HepG2 (cell line): Measurements from ENCODE around the gene AKAP6. TPM values are rescaled to one million over a fixed set of nuclear protein-coding genes. Genes with fewer than 3 reads are reported as not detected.

Experiments used
- ATAC-seq: fragments of 200-7000 bp; cut with Tn5 transposase; 3 replicates; pipeline ENCODE4 v1.9.1; 2020; ENCODE audit warnings: mild to moderate bottlenecking, moderate library complexity
- BruUV-seq: library from RNA; stranded (reverse); fragments of 400-500 nt; replicated peaks from 2 replicates; lab custom pipeline; 2021; lab: Mats Ljungman, UMichigan
- CTCF ChIA-PET: fragments of 300-600 bp; formaldehyde crosslinking; extraction: SDS; loops from one replicate; lab custom pipeline; 2021; ENCODE audit warnings: low total read pairs, inconsistent platforms, low intra/inter-chr PET ratio; lab: Yijun Ruan, JAX
- POLR2A ChIA-PET: fragments of 350-600 bp; sonication (Branson Sonifier 250); formaldehyde crosslinking; loops from one replicate; lab custom pipeline; 2020; ENCODE audit warnings: antibody characterized with exemption, inconsistent platforms; lab: Yijun Ruan, JAX
- DNase-seq: peaks from one replicate; pipeline ENCODE4 v3.0.0-alpha.2; 2015; ENCODE audit warnings: low spot score
- FAIRE-seq: peaks from 3 replicates; lab custom pipeline; 2011; peaks lifted over from hg19 to GRCh38; lab: Jason Lieb, UNC
- H2AFZ ChIP-seq: one replicate; pipeline ENCODE4 v1.6.1; 2011; ENCODE audit warnings: low read length, inconsistent platforms
- H3K27ac ChIP-seq: fragments of 300-600 bp; 3 replicates; pipeline ENCODE4 v1.8.0; 2011; ENCODE audit warnings: mixed run types, mild to moderate bottlenecking, mixed read lengths, low read length, inconsistent platforms; ENCODE audit not compliant: insufficient read depth; ENCODE audit errors: extremely low read length
- H3K27me3 ChIP-seq, 2 experiments: fragments of 200-600 bp in 1 of 2; 2 replicates in 1 of 2; 3 replicates in 1 of 2; pipeline versions ENCODE4 v1.6.0 to v1.8.0; 2011; ENCODE audit warnings: low read length in 2 of 2, mild to moderate bottlenecking in 2 of 2, moderate library complexity in 2 of 2, inconsistent platforms in 1 of 2; ENCODE audit not compliant: insufficient read depth in 2 of 2, control insufficient read depth in 1 of 2
- H3K36me3 ChIP-seq, 2 experiments: fragments of 200-600 bp in 1 of 2; replicated peaks in 1 of 2; 2 replicates in 1 of 2; 3 replicates in 1 of 2; pipeline versions ENCODE4 v1.5.1 to v1.8.0; 2011; ENCODE audit warnings: low read length in 2 of 2, inconsistent platforms in 1 of 2; ENCODE audit not compliant: insufficient read depth in 2 of 2, control insufficient read depth in 1 of 2
- H3K4me1 ChIP-seq: 2 replicates; pipeline ENCODE4 v1.5.1; 2012; ENCODE audit warnings: low read length, inconsistent platforms; ENCODE audit not compliant: insufficient read depth
- H3K4me2 ChIP-seq: 2 replicates; pipeline ENCODE4 v1.6.0; 2011; ENCODE audit warnings: low read depth, low read length, inconsistent platforms
- H3K4me3 ChIP-seq, 3 experiments: fragments of 200-600 bp in 1 of 3; sonication (generic), shearing (Covaris generic) in 1 of 3; replicated peaks in 1 of 3; 2 replicates each; pipeline ENCODE4 v1.5.1; 2011 to 2016; ENCODE audit warnings: low read length in 3 of 3, inconsistent platforms in 2 of 3, low read depth in 2 of 3, mild to moderate bottlenecking in 2 of 3, control low read depth in 1 of 3, mixed read lengths in 1 of 3; ENCODE audit not compliant: insufficient read depth in 1 of 3
- H3K79me2 ChIP-seq: one replicate; pipeline ENCODE4 v1.6.1; 2011; ENCODE audit warnings: low read length, inconsistent platforms; ENCODE audit not compliant: insufficient read depth
- H3K9ac ChIP-seq: 2 replicates; pipeline ENCODE4 v1.6.0; 2011; ENCODE audit warnings: mild to moderate bottlenecking, low read depth, low read length, inconsistent platforms; ENCODE audit not compliant: insufficient read depth
- H3K9me3 ChIP-seq: 2 replicates; pipeline ENCODE4 v1.5.1; 2012; ENCODE audit warnings: mild to moderate bottlenecking, low read length
- H4K20me1 ChIP-seq: 2 replicates; pipeline ENCODE4 v1.6.0; 2011; ENCODE audit warnings: inconsistent platforms, mild to moderate bottlenecking, low read length, moderate library complexity; ENCODE audit not compliant: insufficient read depth
- ARID2 ChIP-seq: sonication (generic); formaldehyde crosslinking; IDR thresholded peaks from 2 replicates; pipeline ENCODE4 v1.8.1; 2022; ENCODE audit warnings: mild to moderate bottlenecking, missing genetic modification reagents, borderline replicate concordance
- ATF7 ChIP-seq, 2 experiments: fragments of 450-650 bp in 1 of 2; sonication (generic) in 1 of 2; formaldehyde crosslinking in 1 of 2; IDR thresholded peaks; 2 replicates each; pipeline versions ENCODE4 v1.4.0 to v1.6.1; 2016 to 2020; ENCODE audit warnings: antibody characterized with exemption in 1 of 2, mild to moderate bottlenecking in 1 of 2, missing genetic modification reagents in 1 of 2
- CREB1 ChIP-seq, 2 experiments: fragments of 450-650 bp in 1 of 2; IDR thresholded peaks; 2 replicates each; pipeline ENCODE4 v1.6.1; 2016 to 2017; ENCODE audit warnings: control low read depth in 1 of 2, mild to moderate bottlenecking in 1 of 2, missing compliant biosample characterization in 1 of 2, missing genetic modification characterization in 1 of 2
- FIP1L1 ChIP-seq: fragments of 200-400 bp; formaldehyde crosslinking; IDR thresholded peaks from 2 replicates; pipeline ENCODE4 v1.6.1; 2018; ENCODE audit warnings: low read depth, mild to moderate bottlenecking, low read length, moderate library complexity, borderline replicate concordance; ENCODE audit not compliant: insufficient read depth
- FOXC1 ChIP-seq: sonication (generic); formaldehyde crosslinking; IDR thresholded peaks from 2 replicates; pipeline ENCODE4 v1.8.0; 2022; ENCODE audit warnings: mild to moderate bottlenecking, missing genetic modification reagents, borderline replicate concordance
- KDM3A ChIP-seq: IDR thresholded peaks from 2 replicates; pipeline ENCODE4 v1.6.1; 2018; ENCODE audit warnings: low read depth, missing compliant biosample characterization
- NCOA5 ChIP-seq: sonication (generic); formaldehyde crosslinking; IDR thresholded peaks from 2 replicates; pipeline ENCODE4 v1.4.0; 2020; ENCODE audit warnings: missing genetic modification reagents
- RORA ChIP-seq: sonication (generic); formaldehyde crosslinking; IDR thresholded peaks from 2 replicates; pipeline ENCODE4 v1.5.0; 2020; ENCODE audit warnings: mild to moderate bottlenecking, missing genetic modification reagents, moderate library complexity
- SIX4 ChIP-seq: sonication (generic); formaldehyde crosslinking; IDR thresholded peaks from 2 replicates; pipeline ENCODE4 v1.4.0; 2020; ENCODE audit warnings: missing genetic modification reagents
- SKIL ChIP-seq: sonication (generic); formaldehyde crosslinking; IDR thresholded peaks from 2 replicates; pipeline ENCODE4 v1.8.0; 2022; ENCODE audit warnings: missing genetic modification reagents, mild to moderate bottlenecking, moderate library complexity, borderline replicate concordance
- UBTF ChIP-seq: sonication (generic); formaldehyde crosslinking; IDR thresholded peaks from 2 replicates; pipeline ENCODE4 v1.4.0; 2020; ENCODE audit warnings: mild to moderate bottlenecking, missing genetic modification reagents
- ZNF121 ChIP-seq: sonication (generic); formaldehyde crosslinking; IDR thresholded peaks from 2 replicates; pipeline ENCODE4 v1.5.0; 2020; ENCODE audit warnings: mild to moderate bottlenecking, missing genetic modification reagents
- ZNF367 ChIP-seq: sonication (generic); formaldehyde crosslinking; IDR thresholded peaks from 2 replicates; pipeline ENCODE4 v1.4.0; 2020; ENCODE audit warnings: missing genetic modification reagents, borderline replicate concordance
- WGBS: methylation state at CpG from one replicate; pipeline ENCODE4 v1.1.6; 2017; ENCODE audit warnings: low lambda C conversion rate; 5-methylcytosine and 5-hydroxymethylcytosine counted together
- in situ Hi-C: cut with HindIII; loops from 2 replicates; pipeline ENCODE4 v1.10.0; 2017; ENCODE audit warnings: low pct_unique_long_range_greater_than_20kb; ENCODE audit not compliant: extremely low pct_ligation_motif_present
- intact Hi-C: fragments of 100-400 bp; cut with micrococcal nuclease; formaldehyde crosslinking; loops from one replicate; pipeline ENCODE4 v1.10.0; 2022; ENCODE audit not compliant: unreplicated experiment
- polyA plus RNA-seq, 8 experiments: library from polyadenylated mRNA; depleted of rRNA in 3 of 8; stranded (reverse) in 7 of 8; unstranded in 1 of 8; fragments of >200 nt; fragmentation: Illumina TruSeq in 4 of 8; extraction: Trizol in 4 of 8; gene quantifications; 2 replicates each; pipeline versions ENCODE4 v1.2.1 to v1.2.3, GENCODE V29; 2011 to 2016; ENCODE audit warnings: low read depth in 4 of 8, missing spikeins in 1 of 8, mixed read lengths in 1 of 8; ENCODE audit not compliant: insufficient read depth in 1 of 8
- total RNA-seq, 5 experiments: library from RNA; depleted of rRNA; stranded (reverse); fragments of >200 nt; fragmentation: Illumina TruSeq; extraction: Trizol; gene quantifications; 2 replicates each; pipeline ENCODE4 v1.2.3, GENCODE V29; 2016; ENCODE audit warnings: low read depth in 1 of 5

AKAP6 gene
- total and polyA plus RNA-seq, 2 of the 13 experiments (the other 11 are each of a cell fraction or from before 2014, with no cell fraction given) = 1.4 TPM

DNA sequence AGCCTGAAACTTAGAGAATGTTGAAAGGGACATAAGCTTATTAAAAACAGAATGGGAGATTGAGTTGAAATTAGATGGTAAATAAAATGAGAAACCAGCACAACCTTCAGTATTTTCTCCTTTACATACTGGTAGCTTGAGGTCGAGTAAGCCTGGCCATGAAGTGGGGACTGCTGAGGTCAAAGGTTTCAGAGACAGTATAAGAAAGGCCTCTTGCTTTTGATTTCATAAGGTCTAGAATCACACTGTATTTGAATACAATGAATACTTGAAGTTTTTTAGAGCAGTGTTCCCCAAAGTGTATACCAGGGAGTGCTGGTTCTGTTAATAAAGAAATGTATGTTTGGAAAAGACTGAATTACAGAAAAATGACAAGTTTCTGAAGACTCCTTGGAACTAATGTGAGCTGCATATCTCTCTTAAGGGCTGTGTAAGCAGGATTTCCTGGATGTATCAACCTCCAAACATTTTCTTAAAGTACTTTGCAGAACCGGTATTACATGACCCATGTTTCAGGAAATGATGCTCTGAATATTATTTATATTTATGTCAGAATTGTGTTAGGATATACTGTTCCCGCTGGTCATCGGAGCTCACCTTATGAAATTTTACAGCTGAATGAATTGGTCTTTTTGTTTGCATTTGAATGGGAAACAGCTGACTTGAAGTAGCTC lies 85.0 kb downstream of the AKAP6 start:
- CTCF ChIA-PET = no interaction called here
- no peak for DNase-seq
- no peak for TF ChIP-seq ZNF367 (CRISPR knock-in tag)
- no peak for TF ChIP-seq SKIL (CRISPR knock-in tag)
- no peak for TF ChIP-seq ARID2
- H3K9ac ChIP-seq = no peak overlapping the region
- no peak overlapping the region for H3K4me3 ChIP-seq
- POLR2A ChIA-PET = no interaction called here
- H3K9me3 ChIP-seq = no peaks in the 10 kb centered on the region
- in situ Hi-C loops (no loop called here), intact Hi-C loops (no loop called here)
- WGBS = 11% methylated on average over 4 of the region's 4 CpGs
- no peak overlapping the region for H2AFZ ChIP-seq
- BruUV-seq = no TSS peak
- ATAC-seq = no peak
- no peaks in the 10 kb centered on the region for H3K4me1 ChIP-seq
- H3K27me3 ChIP-seq = no peaks in the 10 kb centered on the region
- H3K36me3 ChIP-seq = no peaks in the 10 kb centered on the region
- FAIRE-seq = no peak
- no peaks in the 10 kb centered on the region for H4K20me1 ChIP-seq
- no peak overlapping the region for H3K4me2 ChIP-seq
- H3K27ac ChIP-seq = no peak overlapping the region
- H3K79me2 ChIP-seq = no peaks in the 10 kb centered on the region

DNA sequence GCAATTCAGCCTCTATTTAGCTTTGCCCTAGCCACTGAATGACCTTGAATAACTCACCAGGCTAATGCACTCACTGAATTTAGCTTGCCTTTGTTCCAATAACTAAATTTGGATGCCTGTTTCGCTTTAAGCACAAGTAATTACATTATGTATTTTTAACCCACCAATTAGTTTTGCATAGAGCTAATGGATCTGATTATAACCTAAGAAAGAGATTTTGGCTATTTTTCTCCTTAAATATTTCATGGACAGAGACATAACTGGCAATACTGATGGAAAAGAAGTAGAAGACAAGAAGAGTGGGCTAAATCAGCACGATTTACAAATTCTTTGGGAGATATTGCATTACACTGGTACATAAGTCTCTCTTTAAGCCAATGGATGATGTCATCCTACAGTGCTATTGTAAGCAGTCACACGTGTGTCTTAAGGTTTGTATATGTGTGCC lies 85.7 kb downstream of the AKAP6 start:
- CTCF ChIA-PET = no interaction called here
- H3K79me2 ChIP-seq = no peaks in the 10 kb centered on the region
- no peak overlapping the region for H3K4me2 ChIP-seq
- no peak overlapping the region for H3K9ac ChIP-seq
- POLR2A ChIA-PET = no interaction called here
- no peaks in the 10 kb centered on the region for H3K27me3 ChIP-seq
- 2% methylated on average over 3 of the region's 3 CpGs for WGBS
- H4K20me1 ChIP-seq = no peaks in the 10 kb centered on the region
- H3K9me3 ChIP-seq = no peaks in the 10 kb centered on the region
- no peaks in the 10 kb centered on the region for H3K4me1 ChIP-seq
- FAIRE-seq (no peak), ATAC-seq (no peak), DNase-seq (no peak)
- intact Hi-C loops (no loop called here), in situ Hi-C loops (no loop called here)
- no peak overlapping the region for H2AFZ ChIP-seq
- no peak for TF ChIP-seq UBTF (CRISPR knock-in tag)
- no peak for TF ChIP-seq RORA
- TF ChIP-seq NCOA5 (CRISPR knock-in tag) = no peak
- TF ChIP-seq KDM3A (CRISPR knock-in tag) = no peak
- no peak for TF ChIP-seq FOXC1 (CRISPR knock-in tag)
- TF ChIP-seq FIP1L1 = no peak
- TF ChIP-seq ATF7 (IDR thresholded peaks at IDR 0.05) = peak; percentile 97
- no peak for TF ChIP-seq ATF7 (CRISPR knock-in tag; IDR thresholded peaks at IDR 0.05)
- no peak for TF ChIP-seq ZNF121 (CRISPR knock-in tag)
- TF ChIP-seq CREB1 (IDR thresholded peaks at IDR 0.05) = peak; percentile 38
- no peak for TF ChIP-seq CREB1 (CRISPR knock-in tag; IDR thresholded peaks at IDR 0.05)
- TF ChIP-seq SIX4 = no peak
- no TSS peak for BruUV-seq
- H3K27ac ChIP-seq = no peak overlapping the region
- no peak overlapping the region for H3K4me3 ChIP-seq
- H3K36me3 ChIP-seq = no peaks in the 10 kb centered on the region
